Erythroblast (primary cell): Measurements from ENCODE around the gene CMSS1.

Experiments
- GATA1 ChIP-seq: IDR thresholded peaks from 2 replicates; pipeline ENCODE4 v1.6.1; 2011; ENCODE audit warnings: low read depth, mild to moderate bottlenecking, control low read depth, low read length, moderate library complexity
- POLR2A ChIP-seq: IDR thresholded peaks from 2 replicates; pipeline ENCODE4 v1.6.1; 2011; ENCODE audit warnings: mild to moderate bottlenecking, low read length

- TF ChIP-seq POLR2A: no peak
- TF ChIP-seq GATA1: no peak
These were observed 8.1 kb upstream of the CMSS1 start for GRCh38 chr3:99809565-99809964.
